Activated T-cell treated with anti-CD3 and anti-CD28 coated beads for 24 hours (primary cell): ENCODE results near the gene GRHL3.

Source experiments
- DNase-seq: peaks from one replicate; pipeline ENCODE4 v3.0.0-alpha.2; 2020; ENCODE audit warnings: low read depth

Gene GRHL3

DNA sequence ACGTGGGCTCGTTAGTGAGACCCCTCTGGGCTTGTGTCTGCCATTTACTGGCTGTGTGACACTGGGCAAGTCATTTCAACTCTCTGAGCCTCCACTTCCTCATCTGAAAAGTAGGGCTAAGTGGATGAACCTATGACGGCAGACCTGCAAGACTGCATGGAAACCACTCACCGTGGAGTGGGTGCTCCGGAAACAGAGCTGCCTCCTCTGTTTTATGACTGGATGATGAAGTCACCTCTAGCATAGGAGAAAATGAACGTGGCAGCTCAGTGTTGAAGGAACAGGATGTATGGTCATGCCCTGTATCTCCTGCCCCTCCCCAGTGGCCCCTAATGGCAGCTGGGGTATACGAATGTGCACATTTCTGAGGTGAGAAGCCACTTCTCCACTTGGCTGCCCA, 53.9 kb downstream of the GRHL3 start:
- no peak for DNase-seq

- no peak for DNase-seq
Measured at GRCh38 chr1:24373710-24374109, 54.6 kb downstream of the GRHL3 start.

GRCh38 chr1:24374891-24375786, 56.0 kb downstream of the GRHL3 start:
- DNase-seq: no peak

GRCh38 chr1:24379733-24380315, 60.7 kb downstream of the GRHL3 start:
- DNase-seq: no peak

DNA sequence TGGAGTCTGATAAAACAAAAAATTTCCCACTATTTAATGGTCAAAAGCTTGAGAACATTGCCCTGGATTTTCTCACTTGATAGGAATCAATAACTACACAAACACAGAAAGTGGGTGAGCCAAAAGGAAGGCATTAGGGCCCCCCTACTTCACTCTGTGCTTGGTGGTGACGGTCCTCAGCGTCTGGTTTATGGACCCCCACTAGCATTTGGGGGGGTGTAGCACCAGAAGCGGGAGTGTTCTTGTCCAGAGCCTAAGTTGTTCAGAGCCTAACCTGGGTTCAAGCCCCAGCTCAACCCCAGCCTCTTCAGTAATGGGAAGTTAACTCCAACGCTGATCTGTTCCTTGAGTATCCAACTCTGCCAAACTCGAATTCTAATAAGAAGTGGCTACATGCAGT, 61.4 kb downstream of the GRHL3 start:
- DNase-seq: no peak

DNA sequence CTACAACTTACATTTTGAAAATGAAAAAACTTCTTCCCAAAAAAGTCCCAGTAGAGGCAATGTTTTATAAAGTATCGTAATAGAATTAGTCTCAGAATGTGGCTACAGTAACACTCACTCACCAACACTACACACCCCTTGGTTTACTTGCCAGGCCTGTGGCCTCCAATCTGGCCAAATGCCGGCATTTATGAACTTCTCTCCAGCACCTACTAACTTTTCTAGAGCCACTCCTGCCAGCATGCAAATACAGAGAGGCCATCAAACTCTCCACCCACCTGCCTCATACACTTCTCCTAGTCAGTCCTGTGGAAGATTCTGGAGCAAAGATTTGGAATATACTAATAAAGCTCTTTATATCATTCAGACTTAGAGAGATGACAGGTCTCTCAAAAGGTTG, 62.1 kb downstream of the GRHL3 start:
- no peak for DNase-seq

- DNase-seq: no peak
Measured at GRCh38 chr1:24382165-24382577, 63.0 kb downstream of the GRHL3 start.

- DNase-seq: no peak
Measured at GRCh38 chr1:24383381-24383940, 64.3 kb downstream of the GRHL3 start.

DNA sequence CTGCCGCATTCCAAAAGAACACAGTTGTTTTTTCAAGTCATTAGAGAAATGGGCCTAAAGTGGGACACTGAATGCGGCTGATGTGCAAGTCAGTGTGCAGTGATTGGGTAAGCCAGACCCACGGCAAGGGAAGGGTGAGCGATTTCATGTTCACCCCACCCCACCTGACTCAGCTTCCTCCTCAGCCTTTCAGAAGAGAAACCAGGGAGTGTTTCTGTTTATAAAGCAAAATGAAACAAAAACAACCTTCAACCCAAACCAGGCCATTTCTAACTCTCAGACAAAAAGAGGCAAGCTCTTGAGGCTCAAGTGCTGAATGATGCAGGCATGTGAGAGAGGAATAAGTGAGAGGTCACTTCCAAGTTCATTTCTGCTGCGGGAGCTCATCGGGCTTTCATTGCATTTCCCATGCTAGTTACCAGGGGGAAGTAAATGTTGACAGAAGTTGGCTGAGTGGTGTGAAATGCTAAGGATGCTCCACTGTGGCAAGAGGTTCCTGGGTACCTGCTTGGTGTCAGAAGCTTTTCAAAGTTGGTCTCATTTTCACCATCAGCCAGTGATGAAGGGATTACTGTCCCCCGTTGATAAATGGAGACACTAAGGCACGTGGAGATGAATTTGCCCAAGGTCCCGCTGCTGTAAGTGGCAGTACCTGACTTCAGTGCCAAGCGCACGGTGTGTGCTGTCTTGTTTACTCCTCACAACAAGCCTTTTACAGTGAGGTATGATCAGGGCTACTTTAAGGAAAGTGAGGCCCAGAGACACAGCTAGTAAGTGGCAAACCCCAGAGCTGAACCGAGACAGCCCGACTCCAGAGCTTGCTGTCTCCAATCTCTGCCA, 65.3 kb downstream of the GRHL3 start:
- DNase-seq: peak; percentile 26

GRCh38 chr1:24385160-24385940, 66.2 kb downstream of the GRHL3 start:
- DNase-seq: no peak

- DNase-seq: no peak
Measured at GRCh38 chr1:24386241-24386640, 67.1 kb downstream of the GRHL3 start.

DNA sequence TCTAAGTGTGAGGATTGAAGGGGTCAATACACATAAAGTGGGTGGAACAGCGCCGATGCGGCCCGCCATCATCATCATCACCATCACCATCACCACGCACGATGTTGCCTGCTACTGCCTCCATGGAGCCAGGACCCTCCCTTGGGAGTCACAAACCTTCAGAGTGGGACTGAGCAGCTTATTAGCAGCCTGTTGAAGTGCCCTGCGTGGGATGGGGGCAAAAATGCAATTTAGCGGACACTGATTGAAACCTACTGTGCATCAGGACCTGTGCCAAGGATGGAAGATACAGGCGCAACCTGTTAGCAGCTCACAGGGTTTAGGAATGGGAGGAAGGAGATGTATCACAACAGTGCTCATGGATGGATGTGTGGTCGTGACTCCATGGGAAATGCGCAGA, 67.8 kb downstream of the GRHL3 start:
- no peak for DNase-seq

DNA sequence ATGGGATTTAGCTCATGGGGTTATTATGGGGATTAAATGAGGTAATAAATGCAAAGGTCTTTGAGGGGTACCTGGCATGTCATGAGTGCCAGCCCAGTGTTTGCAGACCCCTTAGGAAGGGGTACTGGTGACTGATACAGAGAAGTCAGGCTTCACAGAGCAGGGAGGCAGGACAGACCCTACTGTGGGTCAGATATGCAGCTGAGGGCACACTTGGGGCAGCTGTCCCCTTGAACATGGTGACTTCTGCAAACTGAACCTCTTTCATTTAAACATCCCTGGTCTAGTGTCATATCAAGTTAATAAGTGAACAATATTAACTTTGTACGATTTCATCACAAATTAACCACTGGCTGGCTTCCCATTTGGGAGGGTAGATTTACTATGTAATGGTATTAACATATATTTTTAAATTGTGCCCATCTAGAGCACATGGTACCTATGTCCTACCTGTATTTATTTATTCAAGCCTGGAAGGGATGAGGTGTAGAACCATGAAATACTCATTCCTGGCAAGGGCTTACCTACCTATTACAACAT, 68.5 kb downstream of the GRHL3 start:
- no peak for DNase-seq

DNA sequence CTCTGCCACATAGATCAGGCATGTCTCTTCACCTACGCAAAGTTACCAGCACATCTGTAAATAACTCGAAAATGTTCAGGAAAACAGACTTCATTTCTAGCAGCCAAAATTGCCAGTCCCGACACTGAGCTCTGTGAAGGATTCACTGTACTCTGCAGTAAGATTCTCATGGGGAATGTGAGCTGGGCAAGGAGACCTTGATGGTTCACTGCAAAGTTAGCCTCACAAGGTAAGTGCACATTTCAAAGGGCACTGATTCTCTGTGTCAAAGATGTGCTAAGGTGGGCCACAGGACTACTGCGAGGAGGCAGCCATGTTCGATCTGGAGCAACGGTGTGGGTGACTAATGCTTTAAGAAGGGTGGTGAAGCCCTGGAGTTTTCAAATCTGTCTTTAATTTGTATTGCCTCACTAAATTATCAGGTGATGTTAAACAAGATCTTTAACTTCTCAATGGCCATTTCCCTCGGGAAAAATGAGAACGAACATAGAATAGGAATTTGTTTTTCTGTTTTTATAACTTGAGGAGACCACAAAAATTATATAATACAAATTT, 69.3 kb downstream of the GRHL3 start:
- no peak for DNase-seq

DNA sequence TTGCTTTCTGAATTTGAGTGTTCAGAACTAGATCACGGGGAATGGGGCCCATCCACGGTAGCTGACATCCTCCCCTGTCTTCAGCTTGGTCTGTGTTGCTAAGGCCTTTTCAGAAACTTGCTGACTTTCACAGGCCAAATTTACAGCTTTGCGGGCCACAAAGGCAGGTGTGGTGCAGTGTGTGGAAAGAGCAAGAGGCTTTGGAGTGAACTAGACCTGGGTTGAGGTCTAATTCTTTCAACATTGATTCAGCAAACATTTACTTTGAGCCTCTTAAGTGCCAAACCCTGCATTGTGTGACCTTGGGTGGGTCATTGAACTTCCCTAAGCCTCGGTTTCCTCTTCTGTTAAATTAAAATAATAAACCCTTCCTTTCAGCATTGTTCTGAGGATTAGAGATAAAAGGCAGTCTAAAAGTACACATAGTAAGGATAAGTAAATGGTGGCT, 70.1 kb downstream of the GRHL3 start:
- no peak for DNase-seq

DNA sequence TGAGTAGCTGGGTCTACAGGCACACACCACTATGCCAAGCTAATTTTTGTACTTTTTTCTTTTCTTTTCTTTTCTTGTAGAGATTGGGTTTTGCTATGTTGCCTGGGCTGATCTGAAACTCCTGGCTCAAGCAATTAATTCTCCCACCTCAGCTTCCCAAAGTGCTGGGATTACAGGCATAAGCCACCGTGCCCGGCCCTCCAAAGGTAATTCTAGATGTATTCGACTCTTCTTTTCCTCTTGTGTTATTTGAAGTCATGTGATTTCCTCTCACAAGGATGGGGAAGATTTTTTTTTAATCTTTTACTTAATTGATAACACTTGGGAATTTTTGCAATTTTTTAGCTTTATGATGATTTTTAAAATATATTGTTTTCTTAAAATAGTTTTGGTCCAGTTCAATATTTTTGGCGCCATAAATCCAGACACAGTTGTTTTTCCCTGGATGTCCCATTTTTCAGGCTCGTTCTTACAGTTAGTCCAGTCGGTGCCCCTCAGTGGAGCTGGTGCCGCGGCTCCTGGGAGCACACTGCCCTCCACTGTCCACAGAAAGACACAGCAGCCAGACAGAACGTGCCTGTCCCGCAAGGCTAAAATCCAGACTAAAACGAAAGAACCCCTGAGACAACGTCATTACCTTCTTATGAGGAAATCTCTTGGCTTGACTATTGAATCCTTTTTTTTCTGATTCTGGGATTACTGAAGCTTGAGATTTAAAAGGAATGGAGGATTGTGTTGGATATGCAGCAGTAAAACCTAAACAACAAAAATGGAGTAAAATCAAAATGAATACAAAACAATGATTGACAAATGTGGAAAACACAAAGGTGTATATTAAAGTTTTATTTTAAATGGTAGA, 72.0 kb downstream of the GRHL3 start:
- DNase-seq: peak; percentile 46

DNA sequence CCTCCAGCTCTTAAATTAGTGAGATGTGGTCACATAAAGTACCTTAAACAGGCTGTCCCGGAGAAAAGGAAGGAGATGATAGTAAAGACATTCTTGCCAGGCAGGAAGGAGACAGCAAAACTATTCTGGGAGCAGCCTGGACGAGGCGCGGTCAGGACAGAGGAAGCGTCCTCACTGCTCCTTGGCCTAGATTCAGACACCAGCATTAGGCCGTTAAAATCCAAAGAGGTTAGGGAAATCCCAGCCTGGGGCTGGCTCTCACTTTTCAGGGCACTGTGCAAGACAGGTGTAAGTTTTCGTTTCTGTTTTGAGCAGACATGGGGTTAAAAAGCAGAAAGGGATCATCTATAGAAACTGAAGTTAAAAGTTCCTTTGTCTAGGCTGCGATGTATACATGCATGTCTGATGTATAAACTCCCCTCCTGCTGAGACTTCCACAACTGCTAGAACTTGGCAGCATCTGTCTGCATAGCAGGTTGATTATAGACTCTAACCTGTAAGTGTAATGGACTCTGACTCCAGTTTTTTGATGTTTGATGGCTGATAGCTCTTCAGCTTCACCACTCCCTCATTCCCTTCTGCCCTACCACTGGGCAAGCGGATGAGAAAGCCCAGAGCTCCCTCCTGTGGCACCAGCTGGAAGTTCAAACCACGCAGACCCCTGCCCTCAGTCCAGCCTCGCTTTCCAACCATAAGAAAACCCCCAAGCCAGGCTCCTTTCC, 72.9 kb downstream of the GRHL3 start:
- DNase-seq: peak; percentile 49

- DNase-seq: no peak
Measured at GRCh38 chr1:24392604-24392946, 73.4 kb downstream of the GRHL3 start.

GRCh38 chr1:24392982-24393650, 74.0 kb downstream of the GRHL3 start:
- no peak for DNase-seq
